ENCODE measurements around the gene STARD9.
"Not testable (repeated sequence)": the region's sequence is repeated elsewhere in the genome, so short reads cannot be mapped to it uniquely, and the experiment has no call there.

Gene STARD9

GRCh38 chr15:42591238-42591934, 16.0 kb downstream of the STARD9 start:
- no peak for DNase-seq

GRCh38 chr15:42592716-42593115, 17.3 kb downstream of the STARD9 start:
- DNase-seq = no peak

- DNase-seq = no peak
Observed at GRCh38 chr15:42593143-42593542, 17.7 kb downstream of the STARD9 start.

GRCh38 chr15:42594095-42594494, 18.7 kb downstream of the STARD9 start:
- DNase-seq = no peak

- no peak for DNase-seq
Observed at GRCh38 chr15:42595626-42596240, 20.3 kb downstream of the STARD9 start.

GRCh38 chr15:42601316-42601715, 25.9 kb downstream of the STARD9 start:
- DNase-seq = not testable (repeated sequence)

GRCh38 chr15:42602501-42602900, 27.1 kb downstream of the STARD9 start:
- DNase-seq = no peak

- DNase-seq = no peak
Observed at GRCh38 chr15:42603978-42604377, 28.6 kb downstream of the STARD9 start.

GRCh38 chr15:42604894-42605744, 29.7 kb downstream of the STARD9 start:
- peak; percentile 11 for DNase-seq

- DNase-seq = no peak
Observed at GRCh38 chr15:42605796-42606195, 30.4 kb downstream of the STARD9 start.

GRCh38 chr15:42608110-42608531, 32.7 kb downstream of the STARD9 start:
- DNase-seq = peak; percentile 53

GRCh38 chr15:42608752-42609488, 33.5 kb downstream of the STARD9 start:
- DNase-seq = no peak

- no peak for DNase-seq
Observed at GRCh38 chr15:42611532-42611931, 36.1 kb downstream of the STARD9 start.

GRCh38 chr15:42612367-42612912, 37.0 kb downstream of the STARD9 start:
- DNase-seq = no peak

- no peak for DNase-seq
Observed at GRCh38 chr15:42616107-42616506, 40.7 kb downstream of the STARD9 start.

GRCh38 chr15:42619656-42620371, 44.4 kb downstream of the STARD9 start:
- no peak for DNase-seq

GRCh38 chr15:42621386-42621785, 46.0 kb downstream of the STARD9 start:
- no peak for DNase-seq

GRCh38 chr15:42621996-42622925, 46.9 kb downstream of the STARD9 start:
- no peak for DNase-seq

- no peak for DNase-seq
Observed at GRCh38 chr15:42623951-42624350, 48.5 kb downstream of the STARD9 start.

- DNase-seq = no peak
Observed at GRCh38 chr15:42627485-42627884, 52.1 kb downstream of the STARD9 start.

- no peak for DNase-seq
Observed at GRCh38 chr15:42628761-42629160, 53.4 kb downstream of the STARD9 start.
